Coronary artery (tissue), 2 donors: ENCODE results near the gene NCS1.

Source experiments
- DNase-seq: peaks from one replicate; pipeline ENCODE4 v3.0.0-alpha.2; 2017; ENCODE audit warnings: low spot score
- H3K27ac ChIP-seq, 2 donors: fragments of 200-600 bp; sonication (generic); one replicate each; pipeline ENCODE4 v1.5.1; 2016 to 2019
- H3K4me3 ChIP-seq: fragments of 200-600 bp; sonication (generic); 2 replicates; pipeline ENCODE4 v1.5.1; 2016; ENCODE audit warnings: mild to moderate bottlenecking, moderate library complexity
- CTCF ChIP-seq: fragments of 200-600 bp; sonication (generic); IDR thresholded peaks from one replicate; pipeline ENCODE4 v1.5.1; 2019; ENCODE audit warnings: antibody characterized with exemption

NCS1 gene

GRCh38 chr9:130181678-130182380, 9.6 kb downstream of the NCS1 start:
- H3K4me3 ChIP-seq, result no peak overlapping the region
- no peak for DNase-seq
- TF ChIP-seq CTCF, result no peak
- peak overlapping the region; percentile 87 to 92 for H3K27ac ChIP-seq

- Histone ChIP-seq H3K27ac (peak overlapping the region; percentile 87 to 92), H3K4me3 (peak overlapping the region; percentile 43)
- DNase-seq, result no peak
- no peak for TF ChIP-seq CTCF
These were observed 10.2 kb downstream of the NCS1 start for GRCh38 chr9:130182381-130182909.

GRCh38 chr9:130183133-130183762, 11.0 kb downstream of the NCS1 start:
- Histone ChIP-seq H3K4me3 (peak overlapping the region; percentile 43), H3K27ac (peak overlapping the region; percentile 87 to 92)
- no peak for TF ChIP-seq CTCF
- DNase-seq, result peak; percentile 90

- DNase-seq, result no peak
- Histone ChIP-seq H3K27ac (peak overlapping the region; percentile 92 to 94), H3K4me3 (peak overlapping the region; percentile 62)
These were observed 12.8 kb downstream of the NCS1 start for GRCh38 chr9:130185017-130185416.

GRCh38 chr9:130185490-130186031, 13.4 kb downstream of the NCS1 start:
- H3K27ac ChIP-seq, result peak overlapping the region; percentile 92 to 94
- H3K4me3 ChIP-seq, result peak overlapping the region; percentile 62
- TF ChIP-seq CTCF, result no peak

More at GRCh38 chr9:130185017-130185416, 12.8 kb downstream of the NCS1 start:
- no peak for TF ChIP-seq CTCF

GRCh38 chr9:130186051-130186450, 13.8 kb downstream of the NCS1 start:
- Histone ChIP-seq H3K27ac (peak overlapping the region; percentile 92 to 94), H3K4me3 (peak overlapping the region; percentile 62)
- DNase-seq, result no peak
- no peak for TF ChIP-seq CTCF

More at GRCh38 chr9:130185490-130186031, 13.4 kb downstream of the NCS1 start:
- no peak for DNase-seq
